ENCODE measurements around the gene MPPE1.

The MPPE1 gene

GRCh38 chr18:11851806-11852337 is 56.2 kb downstream of the MPPE1 start:
- Histone ChIP-seq H3K4me1 (ENCODE audit: control insufficient read depth, insufficient read depth, low read length, poor library complexity, severe bottlenecking) (peaks cover 27% of the 10 kb centered on the region), H3K27ac (ENCODE audit: low read depth, low read length, severe bottlenecking) (peak overlapping the region; percentile 95), H3K9me3 (ENCODE audit: control insufficient read depth, low read length) (no peaks in the 10 kb centered on the region), H3K4me3 (ENCODE audit: extremely low read depth, insufficient read depth, low read length, poor library complexity, severe bottlenecking) (peak overlapping the region; percentile 97), H3K36me3 (ENCODE audit: control insufficient read depth, insufficient read depth, low read length) (peaks cover 10% of the 10 kb centered on the region)
- WGBS, 2 experiments (ENCODE audit: insufficient coverage in 2 of 2): 2% methylated on average over 19 to 21 of the region's 23 CpGs

GRCh38 chr18:11851146-11851805 is 56.8 kb downstream of the MPPE1 start, which contains the start of gene CHMP1B:
Gene CHMP1B, plus strand, starts transcription at chr18:11851413. Its CDS starts 99 bp downstream, at chr18:11851512.
- Histone ChIP-seq H3K4me3 (ENCODE audit: extremely low read depth, insufficient read depth, low read length, poor library complexity, severe bottlenecking) (peak within 1 kb of the TSS; percentile 97), H3K9me3 (ENCODE audit: control insufficient read depth, low read length) (no peaks in the 10 kb centered on the region), H3K36me3 (ENCODE audit: control insufficient read depth, insufficient read depth, low read length) (peaks cover 10% of the 10 kb centered on the region), H3K27ac (ENCODE audit: low read depth, low read length, severe bottlenecking) (peak within 1 kb of the TSS; percentile 95), H3K4me1 (ENCODE audit: control insufficient read depth, insufficient read depth, low read length, poor library complexity, severe bottlenecking) (peaks cover 23% of the 10 kb centered on the region)
- WGBS, 2 experiments (ENCODE audit: insufficient coverage in 2 of 2): 0% methylated on average over 39 to 52 of the region's 53 CpGs

- 13 to 24% methylated on average over 3 to 10 of the region's 10 CpGs for WGBS, 2 experiments (ENCODE audit: insufficient coverage in 2 of 2)
- H3K27ac ChIP-seq (ENCODE audit: low read depth, low read length, severe bottlenecking): peak overlapping the region; percentile 95
- peaks cover 18% of the 10 kb centered on the region for H3K4me1 ChIP-seq (ENCODE audit: control insufficient read depth, insufficient read depth, low read length, poor library complexity, severe bottlenecking)
- peaks cover 10% of the 10 kb centered on the region for H3K36me3 ChIP-seq (ENCODE audit: control insufficient read depth, insufficient read depth, low read length)
- H3K9me3 ChIP-seq (ENCODE audit: control insufficient read depth, low read length): no peaks in the 10 kb centered on the region
- H3K4me3 ChIP-seq (ENCODE audit: extremely low read depth, insufficient read depth, low read length, poor library complexity, severe bottlenecking): peak overlapping the region; percentile 97
These were observed 57.3 kb downstream of the MPPE1 start for GRCh38 chr18:11850821-11851145.

DNA sequence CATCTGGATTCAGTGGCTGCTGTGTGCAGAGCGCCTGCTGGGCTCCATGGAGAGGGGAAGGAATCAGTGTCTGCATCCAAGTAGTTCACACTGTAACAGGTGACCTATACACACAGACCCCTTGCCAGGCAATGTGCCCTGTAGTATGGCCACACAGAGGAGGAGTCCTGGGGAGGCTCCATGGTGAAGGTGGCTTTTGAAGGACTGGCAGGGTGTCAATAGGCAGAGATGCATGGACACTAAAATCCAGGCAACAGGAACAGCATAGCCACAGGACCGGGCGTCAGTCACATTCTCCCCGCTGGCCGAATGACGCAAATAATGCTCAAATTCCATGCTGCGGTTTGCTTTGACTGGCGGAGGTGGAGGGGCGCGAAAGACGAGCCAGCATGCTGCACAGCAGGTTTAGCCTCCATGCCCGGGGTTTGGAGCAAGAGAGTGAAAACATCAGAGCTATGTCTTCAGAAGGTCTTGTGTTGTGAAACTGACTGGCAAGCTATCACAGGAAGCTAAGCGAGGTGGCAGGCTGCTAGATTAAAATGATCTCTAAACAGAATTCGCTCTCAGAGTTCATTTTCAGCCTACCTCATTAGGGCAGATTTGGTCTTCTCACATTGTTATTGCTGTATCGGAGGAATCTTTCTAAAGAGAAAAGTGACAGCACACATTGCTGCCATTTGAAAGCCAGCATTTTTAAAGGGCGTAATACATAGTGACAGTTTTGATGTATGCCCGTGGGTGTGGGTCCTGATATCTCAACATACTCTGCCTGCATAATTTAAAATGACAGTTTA is 58.1 kb downstream of the MPPE1 start:
- Histone ChIP-seq H3K9me3 (ENCODE audit: control insufficient read depth, low read length) (no peaks in the 10 kb centered on the region), H3K27ac (ENCODE audit: low read depth, low read length, severe bottlenecking) (peak overlapping the region; percentile 95), H3K4me1 (ENCODE audit: control insufficient read depth, insufficient read depth, low read length, poor library complexity, severe bottlenecking) (peaks cover 16% of the 10 kb centered on the region), H3K4me3 (ENCODE audit: extremely low read depth, insufficient read depth, low read length, poor library complexity, severe bottlenecking) (no peak overlapping the region), H3K36me3 (ENCODE audit: control insufficient read depth, insufficient read depth, low read length) (peaks cover 10% of the 10 kb centered on the region)
- 77 to 80% methylated on average over 14 of the region's 17 CpGs for WGBS, 2 experiments (ENCODE audit: insufficient coverage in 2 of 2)

GRCh38 chr18:11849279-11849678 is 58.8 kb downstream of the MPPE1 start:
- Histone ChIP-seq H3K9me3 (ENCODE audit: control insufficient read depth, low read length) (no peaks in the 10 kb centered on the region), H3K36me3 (ENCODE audit: control insufficient read depth, insufficient read depth, low read length) (peaks cover 5% of the 10 kb centered on the region), H3K4me3 (ENCODE audit: extremely low read depth, insufficient read depth, low read length, poor library complexity, severe bottlenecking) (no peak overlapping the region), H3K27ac (ENCODE audit: low read depth, low read length, severe bottlenecking) (no peak overlapping the region), H3K4me1 (ENCODE audit: control insufficient read depth, insufficient read depth, low read length, poor library complexity, severe bottlenecking) (peaks cover 16% of the 10 kb centered on the region)
- 96 to 99% methylated on average over 5 to 7 of the region's 7 CpGs for WGBS, 2 experiments (ENCODE audit: insufficient coverage in 2 of 2)

- Histone ChIP-seq H3K4me3 (ENCODE audit: extremely low read depth, insufficient read depth, low read length, poor library complexity, severe bottlenecking) (no peak overlapping the region), H3K36me3 (ENCODE audit: control insufficient read depth, insufficient read depth, low read length) (no peaks in the 10 kb centered on the region), H3K9me3 (ENCODE audit: control insufficient read depth, low read length) (no peaks in the 10 kb centered on the region), H3K27ac (ENCODE audit: low read depth, low read length, severe bottlenecking) (no peak overlapping the region), H3K4me1 (ENCODE audit: control insufficient read depth, insufficient read depth, low read length, poor library complexity, severe bottlenecking) (peaks cover 9% of the 10 kb centered on the region)
- WGBS, 2 experiments (ENCODE audit: insufficient coverage in 2 of 2): 92 to 93% methylated on average over 4 of the region's 4 CpGs
These were observed 60.3 kb downstream of the MPPE1 start for GRCh38 chr18:11847811-11848210.

DNA sequence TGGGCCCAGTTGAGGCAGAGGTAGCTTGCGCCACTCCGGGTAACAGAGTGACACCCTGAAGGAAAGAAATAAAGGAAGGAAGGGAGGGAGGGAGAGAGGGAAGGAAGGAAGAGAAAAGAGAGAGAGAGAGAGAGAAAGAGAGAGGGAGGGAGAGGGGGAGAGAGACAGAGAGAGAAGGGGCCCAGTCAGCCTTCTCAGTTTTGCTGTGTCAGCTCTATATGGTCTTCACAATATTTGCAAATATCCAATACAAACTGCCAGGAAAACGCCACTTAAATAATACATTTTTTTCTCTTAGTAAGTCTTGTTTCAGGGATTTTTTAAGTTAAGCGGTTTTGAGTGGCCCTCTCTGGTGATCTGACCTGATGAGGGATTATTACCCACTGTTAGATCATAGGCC is 62.5 kb downstream of the MPPE1 start:
- Histone ChIP-seq H3K9me3 (ENCODE audit: control insufficient read depth, low read length) (no peaks in the 10 kb centered on the region), H3K4me1 (ENCODE audit: control insufficient read depth, insufficient read depth, low read length, poor library complexity, severe bottlenecking) (peaks cover 8% of the 10 kb centered on the region), H3K27ac (ENCODE audit: low read depth, low read length, severe bottlenecking) (no peak overlapping the region), H3K4me3 (ENCODE audit: extremely low read depth, insufficient read depth, low read length, poor library complexity, severe bottlenecking) (no peak overlapping the region), H3K36me3 (ENCODE audit: control insufficient read depth, insufficient read depth, low read length) (no peaks in the 10 kb centered on the region)
- 100% methylated on average over 2 of the region's 4 CpGs; no CpG with 5 or more reads in 1 of the 2 experiments for WGBS, 2 experiments (ENCODE audit: insufficient coverage in 2 of 2)

- Histone ChIP-seq H3K4me1 (ENCODE audit: control insufficient read depth, insufficient read depth, low read length, poor library complexity, severe bottlenecking) (no peaks in the 10 kb centered on the region), H3K9me3 (ENCODE audit: control insufficient read depth, low read length) (no peaks in the 10 kb centered on the region), H3K27ac (ENCODE audit: low read depth, low read length, severe bottlenecking) (no peak overlapping the region), H3K4me3 (ENCODE audit: extremely low read depth, insufficient read depth, low read length, poor library complexity, severe bottlenecking) (no peak overlapping the region), H3K36me3 (ENCODE audit: control insufficient read depth, insufficient read depth, low read length) (no peaks in the 10 kb centered on the region)
- 91 to 97% methylated on average over 3 to 4 of the region's 6 CpGs for WGBS, 2 experiments (ENCODE audit: insufficient coverage in 2 of 2)
These were observed 63.7 kb downstream of the MPPE1 start for GRCh38 chr18:11844436-11844835.

DNA sequence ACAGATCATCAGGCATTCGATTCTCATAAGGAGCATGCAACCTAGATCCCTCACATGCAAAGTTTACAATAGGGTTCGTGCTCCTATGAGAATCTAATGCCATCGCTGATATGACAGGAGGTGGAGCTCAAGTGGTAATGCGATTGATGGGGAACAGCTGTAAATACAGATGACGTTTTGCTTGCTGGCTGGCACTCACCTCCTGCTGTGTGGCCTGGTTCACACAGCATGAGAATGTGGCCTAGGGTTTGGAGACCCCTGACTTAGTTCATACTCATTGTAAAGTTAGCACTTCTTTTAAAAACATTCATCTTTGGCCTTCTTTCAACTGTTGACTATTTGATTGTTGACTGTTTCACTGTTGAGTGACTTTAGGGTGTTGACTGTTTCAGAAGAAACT is 65.6 kb downstream of the MPPE1 start:
- H3K36me3 ChIP-seq (ENCODE audit: control insufficient read depth, insufficient read depth, low read length): no peaks in the 10 kb centered on the region
- H3K27ac ChIP-seq (ENCODE audit: low read depth, low read length, severe bottlenecking): no peak overlapping the region
- 68 to 81% methylated on average over 3 of the region's 5 CpGs for WGBS, 2 experiments (ENCODE audit: insufficient coverage in 2 of 2)
- no peaks in the 10 kb centered on the region for H3K4me1 ChIP-seq (ENCODE audit: control insufficient read depth, insufficient read depth, low read length, poor library complexity, severe bottlenecking)
- H3K9me3 ChIP-seq (ENCODE audit: control insufficient read depth, low read length): no peaks in the 10 kb centered on the region
- no peak overlapping the region for H3K4me3 ChIP-seq (ENCODE audit: extremely low read depth, insufficient read depth, low read length, poor library complexity, severe bottlenecking)

DNA sequence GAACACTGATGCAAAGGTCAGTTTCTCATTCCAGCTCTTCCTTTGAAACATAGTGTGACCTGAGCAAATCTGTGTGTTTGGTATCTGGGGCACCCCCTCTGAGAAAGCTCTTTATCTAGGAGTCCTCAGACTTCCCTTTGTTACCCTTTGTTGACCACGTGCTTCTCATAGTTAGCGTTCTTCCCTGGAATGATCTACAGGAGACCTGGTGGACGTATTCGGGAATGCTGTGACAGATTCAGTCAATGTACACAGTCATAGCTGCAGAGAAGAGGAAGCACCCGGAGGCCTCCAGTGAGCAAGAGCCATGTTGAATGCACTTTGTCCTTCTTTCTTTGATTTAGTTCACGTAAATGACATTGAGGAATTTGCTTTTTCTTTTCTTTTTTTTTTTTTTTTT is 67.6 kb downstream of the MPPE1 start:
- H3K36me3 ChIP-seq (ENCODE audit: control insufficient read depth, insufficient read depth, low read length): no peaks in the 10 kb centered on the region
- no peak overlapping the region for H3K27ac ChIP-seq (ENCODE audit: low read depth, low read length, severe bottlenecking)
- WGBS, 2 experiments (ENCODE audit: insufficient coverage in 2 of 2): 65 to 80% methylated on average over 5 to 6 of the region's 6 CpGs
- no peak overlapping the region for H3K4me3 ChIP-seq (ENCODE audit: extremely low read depth, insufficient read depth, low read length, poor library complexity, severe bottlenecking)
- no peaks in the 10 kb centered on the region for H3K4me1 ChIP-seq (ENCODE audit: control insufficient read depth, insufficient read depth, low read length, poor library complexity, severe bottlenecking)
- no peaks in the 10 kb centered on the region for H3K9me3 ChIP-seq (ENCODE audit: control insufficient read depth, low read length)

GRCh38 chr18:11839556-11839955 is 68.6 kb downstream of the MPPE1 start:
- Histone ChIP-seq H3K36me3 (ENCODE audit: control insufficient read depth, insufficient read depth, low read length) (no peaks in the 10 kb centered on the region), H3K4me1 (ENCODE audit: control insufficient read depth, insufficient read depth, low read length, poor library complexity, severe bottlenecking) (no peaks in the 10 kb centered on the region), H3K27ac (ENCODE audit: low read depth, low read length, severe bottlenecking) (no peak overlapping the region), H3K9me3 (ENCODE audit: control insufficient read depth, low read length) (no peaks in the 10 kb centered on the region), H3K4me3 (ENCODE audit: extremely low read depth, insufficient read depth, low read length, poor library complexity, severe bottlenecking) (no peak overlapping the region)
- 80 to 90% methylated on average over 1 to 4 of the region's 6 CpGs for WGBS, 2 experiments (ENCODE audit: insufficient coverage in 2 of 2)

Data from mesodermal cell (in vitro differentiated cells).